ENCODE measurements around the gene NAV2.

- TF ChIP-seq ISL1 (CRISPR knock-in tag; IDR thresholded peaks at IDR 0.05) (no peak), BACH2 (CRISPR knock-in tag; IDR thresholded peaks at IDR 0.05; ENCODE audit: borderline replicate concordance) (no peak), ARNTL (CRISPR knock-in tag; IDR thresholded peaks at IDR 0.05; ENCODE audit: borderline replicate concordance, low read depth) (no peak)
- TF ChIP-seq, protein P1, sequence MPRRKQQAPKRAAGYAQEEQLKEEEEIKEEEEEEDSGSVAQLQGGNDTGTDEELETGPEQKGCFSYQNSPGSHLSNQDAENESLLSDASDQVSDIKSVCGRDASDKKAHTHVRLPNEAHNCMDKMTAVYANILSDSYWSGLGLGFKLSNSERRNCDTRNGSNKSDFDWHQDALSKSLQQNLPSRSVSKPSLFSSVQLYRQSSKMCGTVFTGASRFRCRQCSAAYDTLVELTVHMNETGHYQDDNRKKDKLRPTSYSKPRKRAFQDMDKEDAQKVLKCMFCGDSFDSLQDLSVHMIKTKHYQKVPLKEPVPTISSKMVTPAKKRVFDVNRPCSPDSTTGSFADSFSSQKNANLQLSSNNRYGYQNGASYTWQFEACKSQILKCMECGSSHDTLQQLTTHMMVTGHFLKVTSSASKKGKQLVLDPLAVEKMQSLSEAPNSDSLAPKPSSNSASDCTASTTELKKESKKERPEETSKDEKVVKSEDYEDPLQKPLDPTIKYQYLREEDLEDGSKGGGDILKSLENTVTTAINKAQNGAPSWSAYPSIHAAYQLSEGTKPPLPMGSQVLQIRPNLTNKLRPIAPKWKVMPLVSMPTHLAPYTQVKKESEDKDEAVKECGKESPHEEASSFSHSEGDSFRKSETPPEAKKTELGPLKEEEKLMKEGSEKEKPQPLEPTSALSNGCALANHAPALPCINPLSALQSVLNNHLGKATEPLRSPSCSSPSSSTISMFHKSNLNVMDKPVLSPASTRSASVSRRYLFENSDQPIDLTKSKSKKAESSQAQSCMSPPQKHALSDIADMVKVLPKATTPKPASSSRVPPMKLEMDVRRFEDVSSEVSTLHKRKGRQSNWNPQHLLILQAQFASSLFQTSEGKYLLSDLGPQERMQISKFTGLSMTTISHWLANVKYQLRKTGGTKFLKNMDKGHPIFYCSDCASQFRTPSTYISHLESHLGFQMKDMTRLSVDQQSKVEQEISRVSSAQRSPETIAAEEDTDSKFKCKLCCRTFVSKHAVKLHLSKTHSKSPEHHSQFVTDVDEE (CRISPR knock-in tag; IDR thresholded peaks at IDR 0.05): no peak
These were observed 62.4 kb downstream of the NAV2 start for GRCh38 chr11:19774817-19775580.

Measured in SK-N-SH treated with all-trans-retinoic acid at 6 μM for 48 hours (cell line).